ENCODE results near the gene PMF1. TPM values are rescaled to one million over a fixed set of nuclear protein-coding genes. Genes with fewer than 3 reads are reported as not detected.
"Not testable (repeated sequence)": the region's sequence is repeated elsewhere in the genome, so short reads cannot be mapped to it uniquely, and the experiment has no call there.

PMF1 gene
- total RNA-seq, 1 donor from 2014 or later: 47.4 TPM

GRCh38 chr1:156172696-156173470, 39.9 kb upstream of the PMF1 start:
- H3K36me3 ChIP-seq: peaks cover 5% of the 10 kb centered on the region
- no peak for TF ChIP-seq CTCF (IDR thresholded peaks at IDR 0.05)
- no peak overlapping the region for H3K27ac ChIP-seq
- no peaks in the 10 kb centered on the region for H3K4me1 ChIP-seq
- ATAC-seq (no peak), DNase-seq (no peak)
- no peaks in the 10 kb centered on the region for H3K27me3 ChIP-seq
- no peak overlapping the region for H3K4me3 ChIP-seq
- no peaks in the 10 kb centered on the region for H3K9me3 ChIP-seq
- intact Hi-C loops (cut with DNase I): no loop called here

DNA sequence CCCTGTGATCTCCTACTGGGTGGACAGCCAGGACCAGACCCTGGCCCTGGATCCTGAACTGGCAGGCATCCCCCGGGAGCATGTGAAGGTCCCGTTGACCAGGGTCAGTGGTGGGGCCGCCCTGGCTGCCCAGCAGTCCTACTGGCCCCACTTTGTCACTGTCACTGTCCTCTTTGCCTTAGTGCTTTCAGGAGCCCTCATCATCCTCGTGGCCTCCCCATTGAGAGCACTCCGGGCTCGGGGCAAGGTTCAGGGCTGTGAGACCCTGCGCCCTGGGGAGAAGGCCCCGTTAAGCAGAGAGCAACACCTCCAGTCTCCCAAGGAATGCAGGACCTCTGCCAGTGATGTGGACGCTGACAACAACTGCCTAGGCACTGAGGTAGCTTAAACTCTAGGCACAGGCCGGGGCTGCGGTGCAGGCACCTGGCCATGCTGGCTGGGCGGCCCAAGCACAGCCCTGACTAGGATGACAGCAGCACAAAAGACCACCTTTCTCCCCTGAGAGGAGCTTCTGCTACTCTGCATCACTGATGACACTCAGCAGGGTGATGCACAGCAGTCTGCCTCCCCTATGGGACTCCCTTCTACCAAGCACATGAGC, 36.1 kb upstream of the PMF1 start:
- no peaks in the 10 kb centered on the region for H3K4me1 ChIP-seq
- intact Hi-C loops (cut with DNase I): no loop called here
- ATAC-seq (no peak), DNase-seq (peak; percentile 57)
- H3K4me3 ChIP-seq: no peak overlapping the region
- no peaks in the 10 kb centered on the region for H3K9me3 ChIP-seq
- H3K27ac ChIP-seq: no peak overlapping the region
- H3K36me3 ChIP-seq: peaks cover 5% of the 10 kb centered on the region
- TF ChIP-seq CTCF (IDR thresholded peaks at IDR 0.05): no peak
- no peaks in the 10 kb centered on the region for H3K27me3 ChIP-seq

GRCh38 chr1:156177919-156178654, 34.7 kb upstream of the PMF1 start:
- Histone ChIP-seq H3K27me3 (no peaks in the 10 kb centered on the region), H3K36me3 (peaks cover 5% of the 10 kb centered on the region), H3K27ac (no peak overlapping the region), H3K4me1 (no peaks in the 10 kb centered on the region), H3K4me3 (no peak overlapping the region), H3K9me3 (no peaks in the 10 kb centered on the region)
- peak; percentile 44 for DNase-seq
- TF ChIP-seq CTCF (IDR thresholded peaks at IDR 0.05): no peak
- intact Hi-C loops (cut with DNase I): no loop called here
- no peak for ATAC-seq

GRCh38 chr1:156180471-156180870, 32.3 kb upstream of the PMF1 start:
- ATAC-seq: no peak
- H3K4me1 ChIP-seq: no peaks in the 10 kb centered on the region
- intact Hi-C loops (cut with DNase I): no loop called here

DNA sequence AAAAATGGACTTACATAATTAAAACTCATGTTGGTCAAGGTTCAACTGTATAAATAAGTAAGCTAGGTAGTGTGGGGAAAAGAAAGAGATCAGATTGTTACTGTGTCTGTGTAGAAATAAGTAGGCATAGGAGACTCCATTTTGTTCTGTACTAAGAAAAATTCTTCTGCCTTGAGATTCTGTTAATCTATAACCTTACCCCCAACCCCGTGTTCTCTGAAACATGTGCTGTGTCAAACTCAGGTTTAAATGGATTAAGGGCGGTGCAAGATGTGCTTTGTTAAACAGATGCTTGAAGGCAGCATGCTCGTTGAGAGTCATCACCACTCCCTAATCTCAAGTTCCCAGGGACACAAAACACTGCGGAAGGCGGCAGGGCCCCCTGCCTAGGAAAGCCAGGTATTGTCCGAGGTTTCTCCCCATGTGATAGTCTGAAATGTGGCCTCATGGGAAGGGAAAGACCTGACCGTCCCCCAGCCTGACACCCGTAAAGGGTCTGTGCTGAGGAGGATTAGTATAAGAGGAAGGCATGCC, 31.3 kb upstream of the PMF1 start:
- H3K27ac ChIP-seq: peak overlapping the region; percentile 5
- H3K36me3 ChIP-seq; H3K27me3 ChIP-seq; ATAC-seq; H3K9me3 ChIP-seq; intact Hi-C loops (cut with DNase I); H3K4me1 ChIP-seq; H3K4me3 ChIP-seq: not testable (repeated sequence)
- DNase-seq: peak; percentile 70

More at GRCh38 chr1:156180471-156180870, 32.3 kb upstream of the PMF1 start:
- Histone ChIP-seq H3K4me3 (no peak overlapping the region), H3K9me3 (no peaks in the 10 kb centered on the region), H3K27ac (no peak overlapping the region), H3K27me3 (no peaks in the 10 kb centered on the region), H3K36me3 (no peaks in the 10 kb centered on the region)
- TF ChIP-seq CTCF (IDR thresholded peaks at IDR 0.05): no peak
- no peak for DNase-seq

- H3K36me3 ChIP-seq; H3K27me3 ChIP-seq; H3K27ac ChIP-seq; H3K9me3 ChIP-seq; DNase-seq; intact Hi-C loops (cut with DNase I); H3K4me3 ChIP-seq; H3K4me1 ChIP-seq: not testable (repeated sequence)
- peak; percentile 27 for ATAC-seq
Observed at GRCh38 chr1:156182010-156182779, 30.6 kb upstream of the PMF1 start.

DNA sequence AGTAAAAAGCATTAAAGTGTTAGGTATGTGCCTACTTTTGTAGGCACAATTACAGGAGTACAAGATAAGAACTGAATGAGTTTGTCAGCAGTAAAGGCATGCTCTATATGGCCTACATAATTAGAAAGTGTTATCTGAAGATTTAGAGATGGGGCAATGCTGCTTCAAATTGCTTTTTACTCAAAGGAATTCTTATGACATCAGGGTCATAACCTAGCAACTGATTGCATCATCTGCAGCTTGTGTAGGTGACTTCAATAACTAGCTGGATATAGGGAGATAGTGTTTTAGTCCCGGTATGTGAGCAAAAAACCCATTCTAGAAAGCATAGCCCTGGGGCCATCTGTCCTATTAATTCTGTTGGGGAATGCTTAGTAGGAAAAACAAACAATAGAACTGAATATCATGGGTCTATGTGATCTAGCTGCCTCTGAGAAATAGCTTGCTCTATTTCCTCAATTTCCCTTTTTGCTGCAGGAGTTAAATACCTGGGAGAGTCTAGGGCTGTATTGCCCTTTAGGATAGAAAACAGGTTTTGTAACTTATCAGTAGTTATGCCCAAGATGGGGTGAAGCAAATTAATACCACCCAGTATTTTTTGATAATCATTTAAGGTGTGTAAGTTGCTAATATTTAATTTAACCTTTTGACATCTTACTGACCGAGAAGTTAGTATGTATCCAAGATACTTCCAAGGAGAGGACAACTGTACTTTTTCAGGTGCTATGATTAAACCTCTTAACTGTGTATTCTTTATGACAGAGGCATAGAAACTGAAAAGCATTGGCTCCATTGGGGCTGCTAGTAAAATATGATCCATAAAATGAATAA, 26.2 kb upstream of the PMF1 start:
- ATAC-seq; H3K9me3 ChIP-seq; DNase-seq; H3K27me3 ChIP-seq; H3K4me3 ChIP-seq; H3K27ac ChIP-seq; H3K4me1 ChIP-seq; intact Hi-C loops (cut with DNase I); H3K36me3 ChIP-seq: not testable (repeated sequence)

DNA sequence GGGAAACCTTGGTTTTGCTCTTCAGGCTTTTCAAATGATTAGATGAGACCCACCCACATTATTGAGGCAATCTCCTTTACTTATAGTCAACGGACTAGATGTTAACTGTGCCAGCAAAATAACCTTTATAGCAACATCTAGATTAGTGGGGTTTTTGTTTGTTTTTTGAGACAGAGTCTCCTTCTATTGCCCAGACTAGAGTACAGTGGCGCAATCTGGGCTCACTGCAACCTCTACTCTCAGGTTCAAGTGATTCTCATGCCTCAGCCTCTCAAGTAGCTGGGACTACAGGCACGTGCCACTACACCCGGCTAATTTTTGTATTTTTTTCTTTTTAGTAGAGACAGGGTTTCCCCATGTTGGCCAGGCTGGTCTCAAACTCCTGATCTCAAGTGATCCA, 22.5 kb upstream of the PMF1 start:
- intact Hi-C loops (cut with DNase I): not testable (repeated sequence)

More for the DNA sequence above, 22.5 kb upstream of the PMF1 start:
- not testable (repeated sequence) for DNase-seq, H3K27ac ChIP-seq, H3K27me3 ChIP-seq, H3K36me3 ChIP-seq, H3K9me3 ChIP-seq, H3K4me3 ChIP-seq, ATAC-seq, H3K4me1 ChIP-seq

All from upper lobe of right lung (tissue), 1 donor.